IPS-15b (cell line): Measurements from ENCODE around the gene PRR36.

ENCODE experiments used
- H3K27me3 ChIP-seq: one replicate; pipeline ENCODE4 v1.6.1; 2013; ENCODE audit warnings: low read length; ENCODE audit not compliant: control insufficient read depth, insufficient read depth
- H3K36me3 ChIP-seq: one replicate; pipeline ENCODE4 v1.6.1; 2013; ENCODE audit warnings: low read length; ENCODE audit not compliant: control insufficient read depth, insufficient read depth
- H3K4me1 ChIP-seq: one replicate; pipeline ENCODE4 v1.6.1; 2013; ENCODE audit warnings: mild to moderate bottlenecking, low read length; ENCODE audit not compliant: control insufficient read depth, insufficient read depth
- H3K4me3 ChIP-seq: one replicate; pipeline ENCODE4 v1.5.1; 2013; ENCODE audit warnings: low read depth, low read length
- H3K9ac ChIP-seq: one replicate; pipeline ENCODE4 v1.6.1; 2013; ENCODE audit warnings: low read depth, mild to moderate bottlenecking, low read length
- H3K9me3 ChIP-seq: one replicate; pipeline ENCODE4 v1.6.1; 2013; ENCODE audit warnings: mild to moderate bottlenecking, low read length; ENCODE audit not compliant: control insufficient read depth, insufficient read depth

Gene PRR36

DNA sequence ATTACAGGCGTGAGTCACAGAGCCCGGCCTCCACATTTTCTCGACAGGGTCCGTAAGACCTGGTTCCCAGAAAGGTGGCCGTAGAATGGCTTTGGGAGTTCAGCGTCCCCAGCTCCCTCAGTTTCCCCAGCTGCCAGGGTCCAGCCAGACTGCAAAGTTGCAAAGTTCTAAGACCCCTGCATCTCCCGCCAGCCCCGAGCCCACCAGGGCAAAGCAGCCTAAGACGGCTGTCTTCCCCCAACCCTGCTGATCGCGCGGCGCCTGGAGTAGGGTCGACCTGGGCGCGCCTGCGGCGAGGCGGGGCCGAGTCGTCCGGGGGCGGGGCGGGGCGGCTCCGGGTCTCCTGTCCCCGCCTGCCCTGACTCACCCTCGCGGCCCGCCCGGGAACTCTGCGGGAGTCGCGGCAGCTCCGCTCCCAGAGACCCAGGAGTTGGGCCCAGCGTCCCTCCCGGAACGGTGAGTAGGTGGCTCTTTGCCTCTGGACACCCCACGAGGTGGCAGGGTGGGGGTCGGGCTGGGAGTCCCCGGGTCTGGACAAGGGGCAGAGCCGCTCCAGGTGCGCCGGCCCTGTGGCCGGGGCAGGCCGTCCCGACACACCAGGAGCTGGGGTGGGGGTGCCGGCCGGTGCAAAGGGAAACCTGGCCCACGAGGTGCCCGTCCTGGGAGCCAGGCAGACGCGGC, 14.1 kb upstream of the PRR36 start, which contains the start of gene LRRC8E:
Gene LRRC8E, plus strand, starts transcription at position 366 of the 681 bp plus-strand sequence. CDS start 7,094 bp downstream, outside the sequence.
- no peaks in the 10 kb centered on the region for H3K36me3 ChIP-seq
- H3K4me3 ChIP-seq: peak within 1 kb of the TSS; percentile 58
- peaks cover 6% of the 10 kb centered on the region for H3K4me1 ChIP-seq
- H3K9ac ChIP-seq: peak within 1 kb of the TSS; percentile 65
- peaks cover 3% of the 10 kb centered on the region for H3K27me3 ChIP-seq
- H3K9me3 ChIP-seq: no peaks in the 10 kb centered on the region

DNA sequence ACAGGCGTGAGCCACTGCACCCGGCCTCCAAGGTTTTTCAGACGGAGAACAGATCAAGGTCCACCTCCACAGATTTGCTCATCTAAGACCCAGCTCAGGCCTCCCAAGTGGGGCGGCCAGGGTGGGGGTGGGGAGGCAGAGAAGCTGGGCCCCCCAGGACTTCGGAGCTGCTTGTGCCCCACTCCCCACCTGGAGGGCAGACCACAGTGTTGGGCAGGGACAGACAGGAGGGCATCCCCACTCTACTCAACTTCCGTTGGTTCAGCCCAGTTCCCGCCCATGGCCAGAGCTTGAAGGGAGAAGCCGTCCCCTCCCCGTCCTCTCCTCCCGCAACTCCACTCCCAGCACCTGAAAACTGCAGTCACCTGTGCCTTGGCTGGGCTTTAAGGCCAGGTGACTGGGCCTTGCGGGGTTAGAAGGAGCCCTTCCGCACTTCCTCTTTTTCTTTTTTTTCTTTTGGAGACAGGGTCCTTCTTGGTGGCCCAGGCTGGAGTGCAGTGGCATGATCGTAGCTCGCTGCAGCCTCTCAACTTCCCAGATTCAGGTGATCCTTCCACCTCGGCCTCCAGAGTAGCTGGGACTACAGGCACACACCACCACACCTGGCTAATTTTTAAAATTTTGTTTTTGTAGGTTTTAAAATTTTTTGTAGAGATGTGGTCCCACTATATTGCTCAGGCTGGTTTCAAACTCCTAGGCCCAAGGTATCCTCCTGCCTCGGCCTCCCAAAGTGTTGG, 13.4 kb upstream of the PRR36 start:
- peak overlapping the region; percentile 58 for H3K4me3 ChIP-seq
- H3K9ac ChIP-seq: no peak overlapping the region

GRCh38 chr19:7885818-7886217, 11.6 kb upstream of the PRR36 start:
- Histone ChIP-seq H3K9ac (no peak overlapping the region), H3K36me3 (no peaks in the 10 kb centered on the region), H3K27me3 (peaks cover 3% of the 10 kb centered on the region), H3K4me3 (no peak overlapping the region), H3K9me3 (no peaks in the 10 kb centered on the region), H3K4me1 (peaks cover 6% of the 10 kb centered on the region)

More for the DNA sequence above, 13.4 kb upstream of the PRR36 start:
- H3K4me1 ChIP-seq: peaks cover 6% of the 10 kb centered on the region
- H3K27me3 ChIP-seq: peaks cover 3% of the 10 kb centered on the region
- no peaks in the 10 kb centered on the region for H3K9me3 ChIP-seq
- H3K36me3 ChIP-seq: no peaks in the 10 kb centered on the region

DNA sequence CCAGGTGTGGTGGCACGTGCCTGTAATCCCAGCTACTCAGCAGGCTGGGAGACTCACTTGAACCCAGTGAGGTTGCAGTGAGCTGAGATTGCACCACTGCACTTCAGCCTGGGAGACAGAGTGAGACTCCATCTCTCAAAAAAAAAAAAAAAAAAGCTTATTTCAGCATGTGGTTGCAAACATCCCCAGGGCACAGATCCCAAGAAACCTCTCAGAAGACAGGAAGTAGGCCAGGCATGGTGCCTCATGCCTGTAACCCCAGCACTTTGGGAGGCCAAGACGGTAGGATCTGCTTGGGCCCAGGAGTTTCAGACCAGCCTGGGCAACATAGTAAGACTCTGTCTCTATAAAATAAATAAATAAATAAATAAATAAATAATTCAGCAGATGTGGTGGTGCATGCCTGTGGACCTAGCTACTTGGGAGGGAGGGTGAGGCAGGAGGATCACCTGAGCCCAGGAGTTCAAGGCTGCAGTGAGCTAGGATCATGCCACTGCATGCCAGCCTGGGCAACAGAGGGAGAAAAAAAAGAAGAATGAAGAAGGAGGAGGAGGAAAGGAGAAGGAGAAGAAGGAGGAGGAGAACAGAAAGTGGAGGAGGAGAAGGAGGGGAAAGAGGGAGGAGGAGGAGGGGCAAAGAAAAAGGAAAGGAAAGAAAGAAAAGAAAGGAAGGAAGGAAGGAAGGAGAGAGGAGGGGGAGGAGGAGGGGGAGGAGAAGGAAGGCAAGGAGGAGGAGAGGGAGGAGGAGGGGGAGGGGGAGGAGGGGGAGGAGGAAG, 9.8 kb upstream of the PRR36 start:
- Histone ChIP-seq H3K4me1 (peaks cover 5% of the 10 kb centered on the region), H3K9me3 (no peaks in the 10 kb centered on the region), H3K36me3 (no peaks in the 10 kb centered on the region), H3K9ac (no peak overlapping the region), H3K4me3 (no peak overlapping the region), H3K27me3 (peaks cover 3% of the 10 kb centered on the region)

GRCh38 chr19:7883105-7883504, 8.9 kb upstream of the PRR36 start:
- H3K4me3 ChIP-seq: no peak overlapping the region
- peaks cover 4% of the 10 kb centered on the region for H3K4me1 ChIP-seq
- H3K9me3 ChIP-seq: no peaks in the 10 kb centered on the region
- H3K9ac ChIP-seq: no peak overlapping the region
- H3K27me3 ChIP-seq: no peaks in the 10 kb centered on the region
- no peaks in the 10 kb centered on the region for H3K36me3 ChIP-seq

- H3K27me3 ChIP-seq: no peaks in the 10 kb centered on the region
- no peak overlapping the region for H3K4me3 ChIP-seq
- H3K9me3 ChIP-seq: no peaks in the 10 kb centered on the region
- H3K36me3 ChIP-seq: no peaks in the 10 kb centered on the region
- no peaks in the 10 kb centered on the region for H3K4me1 ChIP-seq
- H3K9ac ChIP-seq: no peak overlapping the region
Observed at GRCh38 chr19:7881910-7882309, 7.7 kb upstream of the PRR36 start.

GRCh38 chr19:7879836-7880235, 5.6 kb upstream of the PRR36 start:
- H3K9me3 ChIP-seq: no peaks in the 10 kb centered on the region
- H3K36me3 ChIP-seq: no peaks in the 10 kb centered on the region
- H3K4me1 ChIP-seq: no peaks in the 10 kb centered on the region
- H3K9ac ChIP-seq: no peak overlapping the region
- peaks cover 6% of the 10 kb centered on the region for H3K27me3 ChIP-seq
- H3K4me3 ChIP-seq: no peak overlapping the region

DNA sequence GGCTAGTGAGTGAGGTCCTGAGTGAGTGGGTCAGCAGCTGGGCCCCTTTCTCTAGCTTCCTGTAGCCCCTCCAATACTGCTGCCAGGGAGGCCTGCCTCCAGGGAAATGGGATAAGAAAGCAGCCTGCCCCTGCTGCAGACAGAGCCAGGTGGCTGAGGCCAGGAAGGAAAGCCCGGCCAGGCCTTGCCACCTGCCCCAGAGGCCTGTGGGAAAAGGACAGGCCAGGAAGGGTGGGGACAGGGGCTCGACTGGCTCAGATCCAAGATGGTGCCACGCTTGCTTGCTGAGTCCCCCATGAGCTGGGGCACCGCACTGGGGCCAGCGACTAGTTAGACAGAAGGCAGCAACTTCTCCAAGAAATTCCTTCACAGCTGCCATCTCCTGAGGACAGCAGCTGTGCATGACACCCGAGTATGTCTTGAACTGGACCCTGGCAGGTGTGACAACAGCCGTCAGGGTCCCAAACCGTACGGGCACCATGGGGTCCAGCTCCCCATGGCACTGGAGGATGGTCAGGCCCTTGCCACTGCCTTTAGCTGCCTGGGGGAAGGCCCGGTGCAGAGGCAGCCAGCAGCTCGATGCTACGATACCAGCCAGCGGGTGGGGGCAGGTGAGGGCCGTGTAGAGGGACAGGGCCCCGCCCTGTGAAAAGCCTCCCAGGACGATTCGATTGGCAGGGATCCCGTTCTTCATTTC, 5.1 kb upstream of the PRR36 start:
- Histone ChIP-seq H3K9ac (no peak overlapping the region), H3K4me3 (no peak overlapping the region), H3K27me3 (peaks cover 6% of the 10 kb centered on the region), H3K9me3 (no peaks in the 10 kb centered on the region), H3K4me1 (no peaks in the 10 kb centered on the region), H3K36me3 (no peaks in the 10 kb centered on the region)

DNA sequence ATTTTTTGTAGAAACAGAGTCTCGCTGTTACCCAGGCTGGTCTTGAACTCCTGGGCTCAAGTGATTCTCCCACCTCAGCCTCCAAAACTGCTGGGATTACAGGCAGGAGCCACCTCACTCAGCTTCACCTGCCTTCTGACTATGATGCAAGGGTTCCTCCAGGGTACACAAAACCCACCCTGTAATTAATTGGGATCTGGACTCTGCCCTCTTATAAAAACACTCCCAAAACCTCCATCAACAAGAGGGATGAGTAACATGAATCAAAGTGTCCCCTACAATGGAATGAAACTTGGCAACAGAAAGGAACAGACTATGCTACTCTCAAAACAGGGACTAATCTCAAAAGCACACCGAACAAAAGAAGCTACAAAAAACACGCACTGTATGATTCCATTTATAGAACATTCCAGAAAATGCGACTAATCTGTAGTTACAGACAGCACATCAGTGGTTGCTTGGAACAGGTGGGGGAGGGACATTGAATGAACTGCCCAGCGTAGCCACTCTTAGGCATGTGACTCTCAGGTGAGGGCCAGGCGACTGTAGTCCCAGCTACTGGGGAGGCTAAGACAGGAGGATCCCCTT, 3.2 kb upstream of the PRR36 start:
- H3K36me3 ChIP-seq: no peaks in the 10 kb centered on the region
- H3K9ac ChIP-seq: no peak overlapping the region
- H3K4me1 ChIP-seq: peaks cover 4% of the 10 kb centered on the region
- H3K4me3 ChIP-seq: no peak overlapping the region
- no peaks in the 10 kb centered on the region for H3K9me3 ChIP-seq
- peaks cover 17% of the 10 kb centered on the region for H3K27me3 ChIP-seq

GRCh38 chr19:7874897-7875273, 695 bp upstream of the PRR36 start:
- Histone ChIP-seq H3K9me3 (no peaks in the 10 kb centered on the region), H3K9ac (no peak overlapping the region), H3K4me1 (peaks cover 6% of the 10 kb centered on the region), H3K27me3 (peaks cover 17% of the 10 kb centered on the region), H3K36me3 (no peaks in the 10 kb centered on the region), H3K4me3 (peak overlapping the region; percentile 79)
